ENCODE data around the gene SLC35G3. TPM values are rescaled to one million over a fixed set of nuclear protein-coding genes. Genes with fewer than 3 reads are reported as not detected.

The SLC35G3 gene
- total and polyA plus RNA-seq, 2 of the 8 experiments (the other 6 are each of a cell fraction or from before 2014, with no cell fraction given) = not detected

GRCh38 chr17:35164716-35165115 lies 29.5 kb downstream of the SLC35G3 start:
- Histone ChIP-seq H2BK120ac (replicated peaks; ENCODE audit: low read depth, low read length) (no peak overlapping the region), H3K23ac (ENCODE audit: insufficient read length) (no peak overlapping the region), H2BK5ac (ENCODE audit: low read depth, low read length) (no peak overlapping the region), H2BK20ac (ENCODE audit: low read length) (no peak overlapping the region), H2BK12ac (ENCODE audit: low read depth, low read length) (no peak overlapping the region), H2BK15ac (ENCODE audit: low read length) (no peak overlapping the region), H4K5ac (ENCODE audit: insufficient read length, low read depth, low read length) (no peak overlapping the region), H3K23me2 (ENCODE audit: low read depth, low read length) (no peaks in the 10 kb centered on the region), H3K4me3 (ENCODE audit: extremely low read depth in 1 of 4, insufficient read depth in 2 of 4, low read depth in 3 of 4, low read length in 4 of 4) (no peak overlapping the region), H4K8ac (ENCODE audit: extremely low read depth, insufficient read depth, low read length) (no peak overlapping the region), H3K18ac (ENCODE audit: extremely low read depth, low read length) (no peak overlapping the region), H3K56ac (replicated peaks; ENCODE audit: insufficient read length, low read depth, low read length) (no peak overlapping the region), H3K9me3 (ENCODE audit: insufficient read depth in 2 of 2, low read depth in 1 of 2, low read length in 1 of 2) (no peaks in the 10 kb centered on the region), H3K4me1 (replicated peaks in 1 of 4; ENCODE audit: control insufficient read depth in 3 of 4, insufficient read depth in 4 of 4, low read length in 3 of 4) (no peaks in the 10 kb centered on the region), H4K91ac (replicated peaks; ENCODE audit: insufficient read length, low read length) (no peak overlapping the region), H4K20me1 (replicated peaks in 1 of 2; ENCODE audit: control insufficient read depth in 1 of 2, insufficient read depth in 2 of 2, low read length in 2 of 2) (peaks cover 0 to 2% of the 10 kb centered on the region in 2 experiments), H3K4ac (replicated peaks; ENCODE audit: insufficient read length, low read depth, low read length) (no peak overlapping the region), H3K4me2 (ENCODE audit: insufficient read depth in 1 of 2, low read depth in 2 of 2, low read length in 2 of 2) (no peak overlapping the region), H3K79me1 (ENCODE audit: low read depth, low read length) (no peaks in the 10 kb centered on the region; the same call in 1 of the 2 replicates), H3K27me3 (replicated peaks in 1 of 4; ENCODE audit: control insufficient read depth in 3 of 4, extremely low read depth in 1 of 4, insufficient read depth in 3 of 4, low read length in 3 of 4) (no peaks in the 10 kb centered on the region), H3K36me3 (ENCODE audit: control insufficient read depth in 2 of 4, insufficient read depth in 4 of 4, low read length in 3 of 4) (no peaks in the 10 kb centered on the region), H3K79me2 (ENCODE audit: control insufficient read depth in 1 of 2, insufficient read depth in 2 of 2, low read length in 2 of 2) (no peaks in the 10 kb centered on the region), H3K9ac (replicated peaks in 1 of 4; ENCODE audit: extremely low read depth in 1 of 4, low read depth in 3 of 4, low read length in 3 of 4) (no peak overlapping the region; a peak in 1 of 7 replicates), H2AK5ac (ENCODE audit: low read depth, low read length) (no peak overlapping the region), H3K14ac (ENCODE audit: insufficient read length) (no peak overlapping the region), H3K27ac (ENCODE audit: low read depth, low read length) (no peak overlapping the region), H2AFZ (ENCODE audit: low read length) (no peak overlapping the region)
- FAIRE-seq = no peak
- WGBS, 2 experiments (ENCODE audit: extremely low coverage in 1 of 2, insufficient coverage in 1 of 2, insufficient read length in 1 of 2, insufficient replicate concordance in 2 of 2, low coverage in 1 of 2, low lambda C conversion rate in 2 of 2, missing lambda C conversion rate in 1 of 2) = 71% methylated on average over 5 of the region's 5 CpGs; no CpG with 5 or more reads in 1 of the 2 experiments
- ChIA-PET POLR2A (ENCODE audit: partially characterized antibody) (interaction anchor here (0.6 kb wide), 1 partner anchor 21 kb away, joined by 3 read pairs; no protein-coding TSS in a partner anchor), CTCF (ENCODE audit: partially characterized antibody) (interaction anchor here (0.6 to 1.4 kb wide), 2 partner anchors 18 to 169 kb away, joined by 4 read pairs; no protein-coding TSS in a partner anchor)
- TF ChIP-seq RFX5 (IDR thresholded peaks at IDR 0.05; ENCODE audit: borderline replicate concordance, low read depth, low read length) = no peak
- no peak for DNase-seq (ENCODE audit: low read depth in 1 of 2, low spot score in 2 of 2)
